SK-N-SH treated with all-trans-retinoic acid at 6 μM for 48 hours (cell line): ENCODE measurements around the gene RPL18.

ENCODE experiments used
- ATAC-seq: fragments of 200-7000 bp; cut with Tn5 transposase; 3 replicates; pipeline ENCODE4 v1.9.1; 2020; ENCODE audit warnings: mild to moderate bottlenecking, moderate library complexity
- ARNTL ChIP-seq: fragments of 450-650 bp; formaldehyde crosslinking; IDR thresholded peaks from 2 replicates; pipeline ENCODE4 v1.5.0; 2020; ENCODE audit warnings: low read depth, mild to moderate bottlenecking, moderate library complexity, borderline replicate concordance
- BACH2 ChIP-seq: fragments of 250-450 bp; sonication (Bioruptor Pico); IDR thresholded peaks from 2 replicates; pipeline ENCODE4 v1.9.0; 2021; ENCODE audit warnings: mild to moderate bottlenecking, borderline replicate concordance
- CSDC2 ChIP-seq: fragments of 250-450 bp; sonication (Bioruptor Pico); IDR thresholded peaks from 2 replicates; pipeline ENCODE4 v1.5.0; 2020; ENCODE audit warnings: mild to moderate bottlenecking, moderate library complexity
- CSRNP3 ChIP-seq: fragments of 250-450 bp; sonication (Bioruptor Pico); IDR thresholded peaks from 2 replicates; pipeline ENCODE4 v1.5.1; 2021; ENCODE audit warnings: mild to moderate bottlenecking, moderate library complexity
- ESRRG ChIP-seq: fragments of 250-450 bp; sonication (Bioruptor Pico); IDR thresholded peaks from 2 replicates; pipeline ENCODE4 v1.6.1; 2021; ENCODE audit warnings: mild to moderate bottlenecking
- GLIS3 ChIP-seq: fragments of 250-450 bp; sonication (Bioruptor Pico); IDR thresholded peaks from 2 replicates; pipeline ENCODE4 v1.5.0; 2020; ENCODE audit warnings: mild to moderate bottlenecking, moderate library complexity
- PATZ1 ChIP-seq: fragments of 250-450 bp; sonication (Bioruptor Pico); IDR thresholded peaks from 2 replicates; pipeline ENCODE4 v1.8.0; 2020; ENCODE audit warnings: mild to moderate bottlenecking, moderate library complexity, borderline replicate concordance
- PPARA ChIP-seq: fragments of 250-450 bp; sonication (Bioruptor Pico); IDR thresholded peaks from 2 replicates; pipeline ENCODE4 v1.5.0; 2020; ENCODE audit warnings: mild to moderate bottlenecking, borderline replicate concordance
- RARB ChIP-seq: fragments of 250-450 bp; sonication (Bioruptor Pico); IDR thresholded peaks from 2 replicates; pipeline ENCODE4 v1.8.0; 2021; ENCODE audit warnings: mild to moderate bottlenecking, moderate library complexity
- SNAI2 ChIP-seq: fragments of 250-450 bp; sonication (Bioruptor Pico); IDR thresholded peaks from 2 replicates; pipeline ENCODE4 v1.5.0; 2020; ENCODE audit warnings: mild to moderate bottlenecking, moderate library complexity
- TCF4 ChIP-seq: fragments of 250-450 bp; sonication (Bioruptor Pico); IDR thresholded peaks from 2 replicates; pipeline ENCODE4 v1.8.0; 2021; ENCODE audit warnings: mild to moderate bottlenecking, moderate library complexity, borderline replicate concordance
- TOX ChIP-seq: fragments of 250-450 bp; sonication (Bioruptor Pico); IDR thresholded peaks from 2 replicates; pipeline ENCODE4 v1.8.0; 2021; ENCODE audit warnings: mild to moderate bottlenecking, moderate library complexity, borderline replicate concordance
- TSHZ2 ChIP-seq: fragments of 250-450 bp; sonication (Bioruptor Pico); IDR thresholded peaks from 2 replicates; pipeline ENCODE4 v1.5.0; 2020; ENCODE audit warnings: mild to moderate bottlenecking, moderate library complexity
- ZC3H10 ChIP-seq: fragments of 250-450 bp; sonication (Bioruptor Pico); IDR thresholded peaks from 2 replicates; pipeline ENCODE4 v1.5.1; 2021; ENCODE audit warnings: mild to moderate bottlenecking, moderate library complexity
- ZFP3 ChIP-seq: fragments of 250-450 bp; sonication (Bioruptor Pico); IDR thresholded peaks from 2 replicates; pipeline ENCODE4 v1.5.0; 2020; ENCODE audit warnings: mild to moderate bottlenecking, moderate library complexity
- ZNF565 ChIP-seq: fragments of 450-650 bp; formaldehyde crosslinking; conservative IDR thresholded peaks from 2 replicates; pipeline ENCODE4 v1.5.0; 2020; ENCODE audit warnings: low read depth, mild to moderate bottlenecking, moderate library complexity
- ZNF70 ChIP-seq: fragments of 450-650 bp; formaldehyde crosslinking; IDR thresholded peaks from 2 replicates; pipeline ENCODE4 v1.5.0; 2020; ENCODE audit warnings: mild to moderate bottlenecking, moderate library complexity
- ZNF8 ChIP-seq: fragments of 450-650 bp; formaldehyde crosslinking; IDR thresholded peaks from 2 replicates; pipeline ENCODE4 v1.5.0; 2020; ENCODE audit warnings: mild to moderate bottlenecking, moderate library complexity
- TF ChIP-seq, protein P1 (sequence below): fragments of 250-450 bp; sonication (Bioruptor Pico); IDR thresholded peaks from 2 replicates; pipeline ENCODE4 v1.5.1; 2020; ENCODE audit warnings: low read depth, mild to moderate bottlenecking, moderate library complexity

RPL18 gene

GRCh38 chr19:48624791-48625723 is 6.1 kb upstream of the RPL18 start:
- TF ChIP-seq ZFP3 (CRISPR knock-in tag) (no peak), ESRRG (CRISPR knock-in tag) (no peak), PPARA (no peak), BACH2 (CRISPR knock-in tag) (no peak), ARNTL (CRISPR knock-in tag) (no peak), CSDC2 (no peak), GLIS3 (no peak), ZNF565 (CRISPR knock-in tag) (no peak), TCF4 (CRISPR knock-in tag) (no peak), ZNF70 (CRISPR knock-in tag) (no peak)
- TF ChIP-seq, protein P1, sequence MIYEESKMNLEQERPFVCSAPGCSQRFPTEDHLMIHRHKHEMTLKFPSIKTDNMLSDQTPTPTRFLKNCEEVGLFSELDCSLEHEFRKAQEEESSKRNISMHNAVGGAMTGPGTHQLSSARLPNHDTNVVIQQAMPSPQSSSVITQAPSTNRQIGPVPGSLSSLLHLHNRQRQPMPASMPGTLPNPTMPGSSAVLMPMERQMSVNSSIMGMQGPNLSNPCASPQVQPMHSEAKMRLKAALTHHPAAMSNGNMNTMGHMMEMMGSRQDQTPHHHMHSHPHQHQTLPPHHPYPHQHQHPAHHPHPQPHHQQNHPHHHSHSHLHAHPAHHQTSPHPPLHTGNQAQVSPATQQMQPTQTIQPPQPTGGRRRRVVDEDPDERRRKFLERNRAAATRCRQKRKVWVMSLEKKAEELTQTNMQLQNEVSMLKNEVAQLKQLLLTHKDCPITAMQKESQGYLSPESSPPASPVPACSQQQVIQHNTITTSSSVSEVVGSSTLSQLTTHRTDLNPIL (CRISPR knock-in tag), result no peak
- no peak for ATAC-seq

DNA sequence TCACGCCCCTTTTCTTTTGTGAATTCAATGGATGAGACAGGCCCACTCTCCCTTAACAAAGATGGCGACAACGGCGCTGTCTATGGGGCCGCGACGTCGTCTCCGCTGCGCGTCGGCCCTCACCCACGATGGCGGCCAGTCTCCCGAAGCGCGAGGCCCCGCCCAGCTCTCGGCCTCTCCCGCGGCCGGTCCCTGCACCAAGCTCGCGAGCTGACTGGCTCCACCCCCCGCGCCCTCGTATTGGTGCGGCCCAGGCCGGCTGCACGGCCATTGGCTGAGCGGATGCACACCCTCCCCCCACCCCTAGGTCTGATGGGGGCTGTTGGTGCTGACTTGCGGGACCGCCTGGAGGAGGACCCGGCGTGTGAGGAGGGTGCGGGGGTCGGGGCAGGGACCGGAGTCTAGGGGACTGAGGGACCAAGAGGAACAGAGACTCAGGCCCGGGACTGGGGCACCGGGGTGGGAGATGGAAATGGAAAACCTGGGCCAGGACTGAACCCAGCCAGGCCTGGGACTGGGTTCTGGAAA is 5.2 kb upstream of the RPL18 start:
- TF ChIP-seq ZNF70 (CRISPR knock-in tag), result no peak
- no peak for TF ChIP-seq CSRNP3 (CRISPR knock-in tag)
- TF ChIP-seq ZNF8, result no peak
- TF ChIP-seq CSDC2, result no peak
- no peak for TF ChIP-seq TSHZ2
- no peak for TF ChIP-seq ZFP3 (CRISPR knock-in tag)
- no peak for TF ChIP-seq TOX (CRISPR knock-in tag)
- no peak for TF ChIP-seq RARB (CRISPR knock-in tag)
- ATAC-seq, result peak; percentile 88

- no peak for TF ChIP-seq SNAI2 (CRISPR knock-in tag)
- no peak for TF ChIP-seq RARB (CRISPR knock-in tag)
- TF ChIP-seq ZNF70 (CRISPR knock-in tag), result no peak
- no peak for TF ChIP-seq ESRRG (CRISPR knock-in tag)
- TF ChIP-seq ZC3H10, result no peak
- no peak for TF ChIP-seq TOX (CRISPR knock-in tag)
- TF ChIP-seq PATZ1, result no peak
- TF ChIP-seq TCF4 (CRISPR knock-in tag), result peak; percentile 22; the same call in 1 of the 2 replicates
- no peak for ATAC-seq
These were observed 4.6 kb upstream of the RPL18 start for GRCh38 chr19:48623556-48624066.
